SU-DHL-6 (cell line): ENCODE data around the gene RIC1.

Experiments used
- CTCF ChIP-seq: fragments of 200-600 bp; sonication (generic); IDR thresholded peaks from one replicate; pipeline ENCODE4 v1.5.1; 2017; ENCODE audit warnings: antibody characterized with exemption, mild to moderate bottlenecking, low read length, moderate library complexity; ENCODE audit not compliant: insufficient read depth, poor library complexity, severe bottlenecking
- EZH2phosphoT487 ChIP-seq: fragments of 200-600 bp; sonication (generic), shearing (Covaris generic); conservative IDR thresholded peaks from 2 replicates; pipeline ENCODE4 v1.6.1; 2018; ENCODE audit warnings: mild to moderate bottlenecking, antibody characterized with exemption, low read length, moderate library complexity, mixed read lengths

- TF ChIP-seq EZH2phosphoT487, result no peak
- TF ChIP-seq CTCF, result no peak
Measured at GRCh38 chr9:5825223-5825622, 196.3 kb downstream of the RIC1 start.
